Measurements from ENCODE around the gene ADH1B. TPM values are rescaled to one million over a fixed set of nuclear protein-coding genes. Genes with fewer than 3 reads are reported as not detected.
"Not testable (repeated sequence)": the region's sequence is repeated elsewhere in the genome, so short reads cannot be mapped to it uniquely, and the experiment has no call there.

The ADH1B gene
- total RNA-seq, 1 donor from 2014 or later = 2.1 TPM

GRCh38 chr4:99349338-99349737 lies 28.1 kb upstream of the ADH1B start:
- no peak for FAIRE-seq
- Histone ChIP-seq H3K36me3 (ENCODE audit: control insufficient read depth, insufficient read depth, low read length) (no peaks in the 10 kb centered on the region), H3K4me3 (ENCODE audit: low read depth, low read length) (no peak overlapping the region), H3K27me3 (ENCODE audit: control insufficient read depth, insufficient read depth, low read length) (no peaks in the 10 kb centered on the region)
- DNase-seq (ENCODE audit: low read depth) = no peak
- no peak for TF ChIP-seq CTCF (IDR thresholded peaks at IDR 0.05; ENCODE audit: insufficient read depth, low read length, severe bottlenecking)

DNA sequence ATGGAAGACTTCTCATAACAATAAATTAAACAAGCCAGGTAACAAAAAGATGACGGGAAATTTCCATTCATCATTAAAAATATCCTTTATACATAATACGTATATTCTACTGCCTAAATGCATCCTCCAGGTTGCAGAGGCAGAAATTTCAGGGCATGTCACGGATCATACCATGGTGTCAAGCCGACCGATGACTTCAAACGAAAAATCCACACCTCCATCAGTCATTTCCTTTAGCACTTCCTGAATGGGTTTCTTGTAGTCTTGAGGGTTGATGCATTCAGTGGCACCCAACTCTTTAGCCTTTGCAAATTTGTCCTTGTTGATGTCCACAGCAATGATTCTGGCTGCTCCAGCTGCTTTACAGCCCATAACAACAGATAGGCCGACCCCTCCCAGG lies 21.4 kb upstream of the ADH1B start:
- H3K36me3 ChIP-seq (ENCODE audit: control insufficient read depth, insufficient read depth, low read length); H3K4me3 ChIP-seq (ENCODE audit: low read depth, low read length); H3K27me3 ChIP-seq (ENCODE audit: control insufficient read depth, insufficient read depth, low read length); DNase-seq (ENCODE audit: low read depth); FAIRE-seq: not testable (repeated sequence)

- TF ChIP-seq CTCF (IDR thresholded peaks at IDR 0.05; ENCODE audit: insufficient read depth, low read length, severe bottlenecking) = no peak
- no peak for DNase-seq (ENCODE audit: low read depth)
- Histone ChIP-seq H3K4me3 (ENCODE audit: low read depth, low read length) (no peak overlapping the region), H3K36me3 (ENCODE audit: control insufficient read depth, insufficient read depth, low read length) (no peaks in the 10 kb centered on the region), H3K27me3 (ENCODE audit: control insufficient read depth, insufficient read depth, low read length) (no peaks in the 10 kb centered on the region)
- FAIRE-seq = no peak
These were observed 20.2 kb upstream of the ADH1B start for GRCh38 chr4:99341426-99341825.

DNA sequence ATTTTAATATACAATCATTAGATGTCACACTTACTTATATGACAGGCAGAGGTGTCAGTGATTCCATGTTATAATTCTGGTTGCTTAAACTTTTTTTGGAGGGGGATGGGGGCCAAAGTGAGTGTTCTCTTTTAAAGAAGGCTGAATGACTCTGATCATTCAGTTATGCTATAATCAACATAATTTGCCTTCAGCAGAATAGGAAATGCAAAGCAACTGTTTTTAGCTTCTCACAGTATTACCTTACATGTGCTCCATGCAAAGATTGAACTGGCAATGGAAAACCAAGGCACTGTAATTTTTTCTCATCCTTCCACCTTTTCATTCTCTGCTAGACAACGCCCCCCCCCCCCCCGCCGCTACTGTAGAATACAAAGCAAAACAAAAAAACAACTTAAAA lies 18.0 kb upstream of the ADH1B start:
- DNase-seq (ENCODE audit: low read depth) (no peak), FAIRE-seq (no peak)
- Histone ChIP-seq H3K4me3 (ENCODE audit: low read depth, low read length) (no peak overlapping the region), H3K27me3 (ENCODE audit: control insufficient read depth, insufficient read depth, low read length) (no peaks in the 10 kb centered on the region), H3K36me3 (ENCODE audit: control insufficient read depth, insufficient read depth, low read length) (no peaks in the 10 kb centered on the region)
- no peak for TF ChIP-seq CTCF (IDR thresholded peaks at IDR 0.05; ENCODE audit: insufficient read depth, low read length, severe bottlenecking)

- peak; percentile 23 for FAIRE-seq
These were observed 15.4 kb upstream of the ADH1B start for GRCh38 chr4:99336553-99336952.

DNA sequence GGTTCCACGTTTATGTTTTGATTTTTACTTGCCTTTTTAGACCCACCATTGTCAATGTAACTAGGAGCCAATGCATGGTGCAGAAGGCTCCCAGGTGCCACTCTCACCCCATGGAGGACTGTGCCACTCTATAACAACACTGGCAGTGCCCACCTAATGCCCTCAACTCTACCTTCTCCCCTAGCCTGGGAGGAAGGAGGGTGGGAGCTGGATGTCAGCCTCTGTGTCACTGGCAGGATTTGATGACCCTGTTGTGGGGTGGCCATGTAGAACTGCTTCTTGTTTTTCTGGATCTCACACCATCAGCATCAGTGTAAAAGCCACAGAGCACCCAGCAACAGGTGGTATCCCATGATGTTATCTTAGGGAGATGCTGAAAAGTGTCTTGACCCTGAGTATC lies 13.7 kb upstream of the ADH1B start:
- TF ChIP-seq CTCF (IDR thresholded peaks at IDR 0.05; ENCODE audit: insufficient read depth, low read length, severe bottlenecking) = no peak

More at GRCh38 chr4:99336553-99336952, 15.4 kb upstream of the ADH1B start:
- no peaks in the 10 kb centered on the region for H3K27me3 ChIP-seq (ENCODE audit: control insufficient read depth, insufficient read depth, low read length)
- H3K4me3 ChIP-seq (ENCODE audit: low read depth, low read length) = no peak overlapping the region
- DNase-seq (ENCODE audit: low read depth) = no peak
- H3K36me3 ChIP-seq (ENCODE audit: control insufficient read depth, insufficient read depth, low read length) = no peaks in the 10 kb centered on the region
- TF ChIP-seq CTCF (IDR thresholded peaks at IDR 0.05; ENCODE audit: insufficient read depth, low read length, severe bottlenecking) = no peak

More for the DNA sequence above, 13.7 kb upstream of the ADH1B start:
- DNase-seq (ENCODE audit: low read depth) (no peak), FAIRE-seq (peak; percentile 95)
- no peaks in the 10 kb centered on the region for H3K36me3 ChIP-seq (ENCODE audit: control insufficient read depth, insufficient read depth, low read length)
- no peaks in the 10 kb centered on the region for H3K27me3 ChIP-seq (ENCODE audit: control insufficient read depth, insufficient read depth, low read length)
- no peak overlapping the region for H3K4me3 ChIP-seq (ENCODE audit: low read depth, low read length)
